HG03097 (cell line): ENCODE measurements around the gene GKN2.
"Not testable (repeated sequence)": the region's sequence is repeated elsewhere in the genome, so short reads cannot be mapped to it uniquely, and the experiment has no call there.

Experiments used
- ATAC-seq: cut with Tn5 transposase; IDR thresholded peaks from one replicate; pipeline ENCODE4 v1.9.1; 2021; ENCODE audit not compliant: unreplicated experiment, low FRiP score

GKN2 gene

GRCh38 chr2:68900496-68901198 is 52.0 kb downstream of the GKN2 start:
- ATAC-seq, result no peak

- not testable (repeated sequence) for ATAC-seq
Measured at GRCh38 chr2:68895981-68896380, 56.7 kb downstream of the GKN2 start.
